HPDE6-E6E7 (cell line): ENCODE data around the gene DEPP1.
"Not testable (repeated sequence)": the region's sequence is repeated elsewhere in the genome, so short reads cannot be mapped to it uniquely, and the experiment has no call there.

Experiments
- DNase-seq: peaks from one replicate; pipeline ENCODE4 v3.0.0; 2011; ENCODE audit warnings: missing footprints; ENCODE audit errors: extremely low spot score

Gene DEPP1, protein sequence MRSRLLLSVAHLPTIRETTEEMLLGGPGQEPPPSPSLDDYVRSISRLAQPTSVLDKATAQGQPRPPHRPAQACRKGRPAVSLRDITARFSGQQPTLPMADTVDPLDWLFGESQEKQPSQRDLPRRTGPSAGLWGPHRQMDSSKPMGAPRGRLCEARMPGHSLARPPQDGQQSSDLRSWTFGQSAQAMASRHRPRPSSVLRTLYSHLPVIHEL

GRCh38 chr10:44978570-44979280 lies at the start of gene DEPP1:
Gene DEPP1 (minus strand): TSS chr10:44978809. CDS start chr10:44978030, 779 bp downstream.
- DNase-seq: peak; percentile 82

DNA sequence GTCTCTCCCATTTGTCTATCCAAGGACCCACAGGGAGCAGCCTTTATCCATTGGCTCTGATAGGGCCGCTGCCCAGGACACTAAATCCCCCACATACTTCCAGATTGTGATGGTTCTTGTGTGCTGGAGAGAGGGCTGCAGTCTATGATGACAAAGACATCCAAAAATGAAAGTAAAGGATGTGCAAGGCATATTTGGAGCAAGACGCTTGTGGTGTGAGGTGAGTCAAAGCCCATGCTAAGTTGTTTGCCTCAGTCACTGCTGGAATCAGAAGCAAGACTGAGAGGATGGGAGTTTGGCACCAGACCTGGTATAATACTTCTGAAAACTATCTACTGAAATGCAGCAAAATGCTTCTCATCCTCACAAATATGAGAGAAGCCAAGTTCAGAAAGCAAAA lies 44.8 kb upstream of the DEPP1 start:
- DNase-seq: no peak

GRCh38 chr10:45015590-45015989 lies 37.0 kb upstream of the DEPP1 start:
- no peak for DNase-seq

GRCh38 chr10:45014557-45014956 lies 35.9 kb upstream of the DEPP1 start:
- DNase-seq: not testable (repeated sequence)

DNA sequence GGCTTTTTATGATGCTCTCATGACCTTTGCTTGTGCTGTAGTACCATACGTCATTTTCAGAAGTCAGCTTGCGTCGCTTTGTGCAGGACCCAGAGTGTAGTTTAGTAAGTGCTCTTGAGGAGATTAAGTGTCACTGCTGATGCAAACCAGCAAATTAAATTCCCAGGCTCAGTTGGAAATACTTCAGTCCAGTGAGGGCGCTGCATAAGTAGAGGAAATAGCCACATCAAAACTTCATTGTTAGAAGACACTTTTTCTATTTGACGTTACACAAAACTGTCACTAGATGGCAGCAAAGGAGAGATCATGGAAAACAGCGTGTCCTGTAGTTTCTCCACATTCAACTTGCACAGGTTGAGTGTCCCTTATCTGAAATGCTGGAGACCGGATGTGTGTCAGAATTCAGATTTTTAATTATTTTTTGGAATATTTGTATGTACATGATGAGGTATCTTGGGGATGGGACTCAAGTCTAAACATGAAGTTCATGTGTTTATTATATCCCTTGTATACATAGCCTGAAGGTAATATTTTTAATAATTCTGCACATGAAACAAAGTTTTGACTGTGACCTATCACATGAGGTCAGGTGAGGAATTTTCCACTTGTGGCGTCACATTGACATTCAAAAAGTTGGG lies 30.0 kb upstream of the DEPP1 start:
- DNase-seq: peak; percentile 50

GRCh38 chr10:45006276-45007030 lies 27.8 kb upstream of the DEPP1 start:
- no peak for DNase-seq

GRCh38 chr10:45005284-45005683 lies 26.7 kb upstream of the DEPP1 start:
- DNase-seq: no peak

DNA sequence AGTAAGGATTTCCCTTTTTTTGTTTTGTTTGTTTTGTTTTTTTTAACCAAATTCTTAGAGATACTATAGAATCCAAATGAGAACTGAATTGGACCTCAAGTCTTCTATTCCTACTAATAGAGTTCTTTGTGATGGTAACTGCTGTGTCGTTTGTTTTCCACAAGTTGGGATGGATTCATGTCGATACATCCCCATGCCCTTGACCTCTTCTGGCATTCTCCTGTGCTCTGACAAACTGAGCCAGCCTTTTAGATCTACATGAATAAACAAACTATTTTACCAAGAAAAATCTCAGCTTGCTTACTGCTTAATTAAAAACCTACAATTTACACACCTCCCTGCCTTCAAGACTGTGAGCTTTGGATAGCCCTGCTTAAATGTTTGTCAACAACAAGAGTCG lies 26.1 kb upstream of the DEPP1 start:
- DNase-seq: no peak

DNA sequence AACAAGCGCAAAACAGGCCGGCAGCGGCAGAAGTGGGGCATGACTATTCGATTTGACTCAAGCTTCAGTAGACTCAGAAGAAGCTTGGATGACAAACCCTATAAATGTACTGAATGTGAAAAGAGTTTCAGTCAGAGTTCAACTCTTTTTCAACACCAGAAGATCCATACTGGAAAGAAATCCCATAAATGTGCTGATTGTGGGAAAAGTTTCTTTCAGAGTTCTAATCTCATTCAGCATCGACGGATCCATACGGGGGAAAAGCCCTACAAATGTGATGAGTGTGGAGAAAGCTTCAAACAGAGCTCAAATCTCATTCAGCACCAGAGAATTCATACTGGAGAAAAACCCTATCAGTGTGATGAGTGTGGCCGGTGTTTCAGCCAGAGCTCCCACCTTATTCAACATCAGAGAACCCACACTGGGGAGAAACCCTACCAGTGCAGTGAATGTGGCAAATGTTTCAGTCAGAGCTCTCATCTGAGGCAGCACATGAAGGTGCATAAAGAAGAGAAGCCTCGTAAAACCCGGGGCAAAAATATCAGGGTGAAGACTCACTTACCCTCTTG lies 24.9 kb upstream of the DEPP1 start:
- no peak for DNase-seq

DNA sequence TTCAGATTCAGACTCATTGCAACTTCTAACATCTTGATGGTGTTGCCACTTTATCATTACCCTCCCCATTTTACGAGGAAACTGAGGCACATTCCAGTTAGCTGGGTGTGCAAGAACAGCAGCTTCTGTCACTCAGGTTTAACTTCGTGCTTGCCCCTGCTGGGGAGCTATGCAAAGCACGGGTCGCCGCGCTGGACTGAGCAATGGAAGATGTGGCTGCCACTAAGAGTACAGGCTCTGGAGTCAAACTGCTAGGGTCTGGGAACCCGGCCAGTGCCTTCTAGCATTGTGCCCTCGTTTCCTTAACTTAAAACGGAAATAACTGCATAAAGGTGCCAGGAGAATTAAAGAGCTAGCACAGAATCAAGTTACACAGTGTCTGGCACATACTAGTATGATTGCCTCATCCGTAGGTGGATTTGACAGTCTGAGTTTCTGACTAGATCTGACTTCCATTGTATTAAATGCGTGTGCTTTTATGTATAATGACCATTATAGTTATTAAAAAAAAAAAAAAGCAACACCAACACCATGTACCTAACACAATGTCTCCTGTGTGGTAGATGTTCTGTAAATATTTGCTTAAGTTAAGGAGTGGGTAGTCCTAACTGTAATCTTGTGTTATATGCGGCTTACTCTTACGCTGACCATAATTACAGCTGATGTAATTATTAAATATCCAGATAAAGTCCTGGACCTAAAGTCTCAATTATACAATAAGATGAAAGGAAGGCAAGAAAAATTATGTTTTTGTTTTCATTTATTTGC lies 23.0 kb upstream of the DEPP1 start:
- peak; percentile 44 for DNase-seq

DNA sequence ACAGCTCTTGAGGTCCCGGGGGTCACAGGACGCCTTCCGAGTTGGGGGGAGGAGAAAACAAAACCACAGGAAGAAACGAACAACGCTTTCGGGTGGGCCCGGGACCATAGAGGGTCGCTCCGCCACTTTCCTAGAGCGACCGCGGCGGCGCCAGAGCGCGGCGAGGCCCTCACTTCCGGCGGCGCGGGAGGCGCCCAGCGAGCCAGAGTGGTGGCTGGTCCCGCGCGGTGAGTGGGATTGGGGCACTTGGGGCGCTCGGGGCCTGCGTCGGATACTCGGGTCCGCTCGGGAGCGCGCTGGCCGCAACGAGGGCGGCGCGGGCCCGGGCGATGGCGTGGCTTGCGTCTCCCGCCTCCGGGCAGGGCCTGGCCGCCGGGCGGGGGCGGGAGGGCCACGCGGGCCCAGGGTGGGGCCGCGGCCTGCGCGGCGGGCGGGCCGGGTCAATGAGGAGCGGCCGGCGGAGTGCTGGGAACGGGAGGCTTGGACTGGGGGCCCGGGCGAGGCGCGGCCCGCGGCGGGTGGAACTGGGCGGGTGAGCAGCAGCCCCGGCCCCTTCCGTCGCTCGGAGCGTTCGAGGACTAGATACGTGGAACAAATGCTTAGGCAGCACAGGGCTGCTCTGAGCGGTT lies 22.3 kb upstream of the DEPP1 start, which contains the start of gene ZNF22:
TSS of gene ZNF22 (plus strand) at position 172 of the 629 bp plus-strand sequence. CDS start 2,446 bp downstream, outside the sequence.
- DNase-seq: no peak

DNA sequence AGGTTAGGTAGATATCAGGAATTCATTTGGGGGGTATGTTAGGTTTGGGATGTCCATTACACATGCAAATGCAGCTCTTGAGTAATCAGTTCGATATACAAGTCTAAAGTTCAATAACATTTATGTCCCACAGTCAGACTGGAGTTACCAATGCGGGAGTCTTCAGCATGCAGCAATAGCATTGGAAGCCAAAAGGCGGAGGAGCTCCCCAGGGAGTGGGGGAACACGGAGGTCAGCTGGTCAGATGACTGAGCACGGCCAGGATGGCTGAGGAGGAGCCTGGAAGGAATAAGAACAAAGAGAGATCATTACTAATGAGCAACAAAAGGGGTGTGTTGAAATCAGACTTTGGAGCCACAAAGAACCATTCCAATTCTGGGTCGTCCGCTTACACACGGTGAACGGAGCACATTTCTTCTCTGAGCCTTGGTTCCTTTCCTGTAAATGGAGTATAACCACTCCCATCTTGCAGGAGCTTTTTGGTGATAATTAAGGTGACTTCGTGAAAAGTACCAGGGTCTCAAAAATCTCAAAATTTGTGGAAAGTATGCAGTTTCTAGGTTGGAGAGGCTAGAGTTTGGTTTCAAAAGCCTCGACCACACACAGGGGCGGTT lies 21.6 kb upstream of the DEPP1 start:
- no peak for DNase-seq

- DNase-seq: no peak
Measured at GRCh38 chr10:44998146-44998631, 19.6 kb upstream of the DEPP1 start.

DNA sequence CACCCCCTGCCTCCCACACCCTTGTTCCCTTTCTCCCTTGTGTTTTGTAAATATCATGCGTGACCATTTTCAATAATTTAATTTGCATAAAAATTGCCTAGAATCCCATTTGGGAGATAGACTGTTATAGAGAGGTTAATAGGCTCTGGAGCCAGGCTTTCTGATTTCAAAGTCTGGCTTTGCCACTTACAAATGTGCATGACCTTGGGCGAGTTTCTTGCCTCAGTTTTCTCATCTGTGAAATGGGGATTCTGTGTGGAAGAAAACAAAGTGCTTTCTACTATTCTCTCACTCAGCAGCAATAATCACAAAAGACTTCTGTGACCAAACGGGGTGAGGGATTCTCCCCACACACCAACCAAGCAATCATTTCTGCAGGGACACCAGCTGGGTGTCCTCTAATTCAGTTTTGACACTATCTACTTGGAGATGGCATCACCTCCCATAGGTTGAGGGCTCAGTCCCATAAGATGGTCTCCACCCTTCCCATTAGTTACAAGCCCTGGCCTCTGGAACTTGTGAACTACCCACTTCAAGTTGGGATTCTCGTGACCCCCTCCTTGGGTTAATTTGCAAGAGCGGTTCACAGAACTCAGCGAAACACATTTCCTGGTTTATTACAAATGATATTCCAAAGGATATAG lies 18.6 kb upstream of the DEPP1 start:
- DNase-seq: no peak

DNA sequence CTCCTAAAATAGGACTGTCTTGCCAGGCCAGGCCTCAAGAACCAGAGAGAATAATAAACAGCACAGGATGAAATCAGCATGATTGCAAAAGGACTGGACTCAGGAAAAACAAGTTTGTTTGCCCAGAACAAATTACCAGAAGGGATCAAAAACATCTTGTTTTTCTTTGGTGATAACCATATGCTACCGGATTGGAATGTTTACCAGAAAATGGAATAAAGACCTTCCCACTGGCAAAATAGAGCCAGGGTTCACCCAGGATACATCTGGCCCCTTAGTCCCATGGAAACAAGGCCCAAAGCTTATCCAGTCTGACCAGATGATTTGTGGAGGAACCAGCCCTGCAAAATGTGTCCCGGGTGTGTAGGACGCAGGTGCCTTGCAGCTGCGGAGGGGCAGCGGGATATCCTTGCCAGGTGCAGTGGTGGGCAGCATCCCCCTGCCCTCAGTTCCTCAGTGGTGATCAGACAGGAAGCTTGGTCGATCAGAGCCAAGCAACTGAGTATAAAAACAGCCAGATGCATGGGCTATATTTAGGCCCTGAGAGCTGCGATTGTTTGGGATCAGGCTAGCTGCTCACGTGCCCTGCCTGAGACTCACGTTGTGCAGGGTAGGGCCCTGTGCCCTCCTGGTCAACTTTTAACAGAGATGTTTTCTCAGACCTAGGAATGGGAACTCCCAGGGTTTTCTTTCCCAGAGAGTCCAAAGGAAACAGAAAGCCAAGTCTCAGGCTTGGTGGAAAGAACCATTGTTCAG lies 17.5 kb upstream of the DEPP1 start:
- DNase-seq: no peak

GRCh38 chr10:44995581-44995913 lies 16.9 kb upstream of the DEPP1 start:
- no peak for DNase-seq

DNA sequence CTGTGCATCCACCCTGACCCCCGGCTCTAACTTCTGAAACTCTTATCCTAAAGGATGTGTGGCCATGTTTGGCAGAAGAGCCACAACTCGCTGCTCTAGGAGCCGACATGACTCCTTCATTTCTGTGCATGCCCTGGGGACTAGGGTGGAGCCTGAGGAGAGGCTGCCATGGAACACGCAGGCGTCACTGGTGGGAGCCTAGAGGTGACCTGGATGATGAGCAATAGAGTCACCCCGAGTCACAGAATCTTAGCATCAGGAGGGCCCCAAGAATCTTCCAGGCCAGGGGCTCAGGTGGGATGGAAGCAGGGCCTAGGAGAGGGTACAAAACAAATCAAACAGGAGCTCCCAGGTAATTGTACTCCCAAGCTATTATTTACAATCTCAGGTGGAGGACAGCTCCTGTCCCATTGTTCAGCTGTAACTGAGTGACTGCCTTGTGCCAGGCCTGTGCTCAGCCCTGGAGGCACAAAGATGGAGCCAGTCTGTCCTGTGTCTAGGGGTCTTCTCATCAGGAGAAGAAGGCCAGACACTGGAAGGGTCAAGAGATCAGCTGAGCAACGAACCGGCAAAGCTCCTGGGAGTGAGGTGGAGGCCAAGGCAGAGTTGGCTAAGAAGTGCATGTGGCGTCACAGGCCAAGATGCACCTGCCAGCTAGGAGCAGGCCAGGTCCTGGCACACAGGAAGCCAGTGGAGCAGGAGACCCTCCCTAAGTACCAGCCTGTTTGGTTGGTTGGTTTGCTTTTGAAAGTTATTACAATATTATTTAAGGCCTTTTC lies 16.3 kb upstream of the DEPP1 start:
- DNase-seq: no peak
